ENCODE results near the gene SP2.

DNA sequence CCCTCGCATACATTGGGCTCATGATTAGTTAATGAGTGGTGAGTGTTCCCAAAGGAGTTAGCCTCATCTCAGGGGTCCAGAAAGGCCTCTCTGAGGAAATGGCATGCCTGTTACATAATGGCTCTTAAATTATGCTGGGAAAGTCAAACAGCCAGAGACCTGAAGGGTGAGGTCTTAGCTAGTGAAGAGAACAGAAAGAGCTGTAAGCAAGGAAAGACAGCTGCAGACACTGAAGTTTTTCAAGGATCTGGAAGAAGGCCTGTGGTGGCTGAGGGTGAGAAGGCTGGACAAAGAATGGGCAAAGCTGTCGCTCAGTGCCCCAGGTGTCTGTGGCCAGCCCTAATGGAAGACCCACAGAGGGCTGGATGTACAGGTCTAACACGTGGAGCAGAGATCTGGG, 10.4 kb downstream of the SP2 start:
- TF ChIP-seq POLR2A (IDR thresholded peaks at IDR 0.05; ENCODE audit: low read depth, low read length) = no peak
- TF ChIP-seq POLR2AphosphoS5 (IDR thresholded peaks at IDR 0.05; ENCODE audit: low read depth, low read length) = no peak

Data from GM12891 (cell line).